ENCODE results near the gene MAP3K9. TPM values are rescaled to one million over a fixed set of nuclear protein-coding genes. Genes with fewer than 3 reads are reported as not detected.

The MAP3K9 gene
- total and polyA plus RNA-seq, 7 donors = 0.36 to 4.7 (median 0.60) TPM

GRCh38 chr14:70776197-70776596 is 33.1 kb downstream of the MAP3K9 start:
- no peak overlapping the region for H3K4me3 ChIP-seq
- intact Hi-C loops (cut with DNase I) = no loop called here
- no peak overlapping the region for H3K27ac ChIP-seq
- TF ChIP-seq POLR2AphosphoS5 (IDR thresholded peaks at IDR 0.05) = no peak
- no peak for TF ChIP-seq CTCF (IDR thresholded peaks at IDR 0.05)
- TF ChIP-seq POLR2A (IDR thresholded peaks at IDR 0.05) = no peak
- TF ChIP-seq EP300 (IDR thresholded peaks at IDR 0.05) = no peak
- WGBS, 2 donors = 97 to 98% methylated on average over 2 of the region's 2 CpGs
- H3K9me3 ChIP-seq = no peaks in the 10 kb centered on the region
- no peak for DNase-seq
- H3K4me1 ChIP-seq = no peaks in the 10 kb centered on the region
- H3K36me3 ChIP-seq = no peaks in the 10 kb centered on the region
- no peaks in the 10 kb centered on the region for H3K27me3 ChIP-seq

- Histone ChIP-seq H3K27ac (no peak overlapping the region), H3K4me3 (no peak overlapping the region), H3K4me1 (no peaks in the 10 kb centered on the region), H3K9me3 (no peaks in the 10 kb centered on the region), H3K36me3 (no peaks in the 10 kb centered on the region), H3K27me3 (no peaks in the 10 kb centered on the region)
- DNase-seq = no peak
- TF ChIP-seq POLR2A (IDR thresholded peaks at IDR 0.05) = no peak
- no peak for TF ChIP-seq POLR2AphosphoS5 (IDR thresholded peaks at IDR 0.05)
- no peak for TF ChIP-seq EP300 (IDR thresholded peaks at IDR 0.05)
- no peak for TF ChIP-seq CTCF (IDR thresholded peaks at IDR 0.05)
- WGBS, 2 donors = 91 to 94% methylated on average over 3 of the region's 3 CpGs
- intact Hi-C loops (cut with DNase I) = no loop called here
These were observed 36.0 kb downstream of the MAP3K9 start for GRCh38 chr14:70773182-70773862.

GRCh38 chr14:70771781-70772212 is 37.5 kb downstream of the MAP3K9 start:
- TF ChIP-seq POLR2AphosphoS5 (IDR thresholded peaks at IDR 0.05) (no peak), POLR2A (IDR thresholded peaks at IDR 0.05) (no peak), EP300 (IDR thresholded peaks at IDR 0.05) (no peak), CTCF (IDR thresholded peaks at IDR 0.05) (no peak)
- Histone ChIP-seq H3K27me3 (no peaks in the 10 kb centered on the region), H3K9me3 (no peaks in the 10 kb centered on the region), H3K27ac (no peak overlapping the region), H3K36me3 (no peaks in the 10 kb centered on the region), H3K4me3 (no peak overlapping the region), H3K4me1 (no peaks in the 10 kb centered on the region)
- 71 to 85% methylated on average over 15 of the region's 15 CpGs for WGBS, 2 donors
- no peak for DNase-seq
- intact Hi-C loops (cut with DNase I) = no loop called here

DNA sequence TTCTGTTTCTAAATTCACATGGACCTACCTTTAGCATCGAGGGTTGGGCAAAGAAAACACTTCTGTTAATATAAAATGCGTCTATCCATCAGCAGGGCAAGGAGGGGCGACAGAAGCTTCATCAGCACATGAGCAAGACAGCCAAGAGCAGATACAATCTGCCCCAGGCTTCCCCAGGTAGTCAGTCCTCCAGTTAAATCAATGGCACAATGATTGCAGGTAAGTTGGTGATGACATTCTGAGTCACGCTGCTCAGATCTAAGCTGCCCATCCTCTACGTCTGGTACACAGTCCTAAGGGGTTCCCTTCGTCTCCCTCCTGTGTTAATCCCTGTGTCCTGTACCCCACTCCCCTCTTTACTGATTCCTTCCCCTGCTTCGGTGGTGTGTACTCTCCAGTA is 38.8 kb downstream of the MAP3K9 start:
- intact Hi-C loops (cut with DNase I) = no loop called here
- 88 to 90% methylated on average over 7 of the region's 7 CpGs for WGBS, 2 donors
- Histone ChIP-seq H3K27ac (no peak overlapping the region), H3K4me3 (no peak overlapping the region), H3K4me1 (no peaks in the 10 kb centered on the region), H3K27me3 (no peaks in the 10 kb centered on the region), H3K9me3 (no peaks in the 10 kb centered on the region), H3K36me3 (no peaks in the 10 kb centered on the region)
- DNase-seq = no peak
- TF ChIP-seq POLR2A (IDR thresholded peaks at IDR 0.05) (no peak), POLR2AphosphoS5 (IDR thresholded peaks at IDR 0.05) (no peak), EP300 (IDR thresholded peaks at IDR 0.05) (no peak), CTCF (IDR thresholded peaks at IDR 0.05) (no peak)

- DNase-seq = no peak
- Histone ChIP-seq H3K9me3 (no peaks in the 10 kb centered on the region), H3K4me1 (no peaks in the 10 kb centered on the region), H3K36me3 (no peaks in the 10 kb centered on the region), H3K4me3 (no peak overlapping the region), H3K27me3 (no peaks in the 10 kb centered on the region), H3K27ac (no peak overlapping the region)
- 89 to 90% methylated on average over 1 of the region's 1 CpG for WGBS, 2 donors
- no peak for TF ChIP-seq CTCF (IDR thresholded peaks at IDR 0.05)
- no peak for TF ChIP-seq POLR2A (IDR thresholded peaks at IDR 0.05)
- TF ChIP-seq EP300 (IDR thresholded peaks at IDR 0.05) = no peak
- TF ChIP-seq POLR2AphosphoS5 (IDR thresholded peaks at IDR 0.05) = no peak
- intact Hi-C loops (cut with DNase I) = no loop called here
These were observed 49.9 kb downstream of the MAP3K9 start for GRCh38 chr14:70759398-70759797.

Data from sigmoid colon (tissue), 7 donors.